NCI-H345 treated with DMSO at 0.1 percent for 48 hours (cell line): ENCODE measurements around the gene RETREG3.
A peak's percentile ranks its signal among the peaks of the same experiment; 100 is the strongest.
"Not testable (repeated sequence)": the region's sequence is repeated elsewhere in the genome, so short reads cannot be mapped to it uniquely, and the experiment has no call there.

ENCODE experiments used
- DNase-seq: peaks from one replicate; lab custom pipeline; 2025; ENCODE audit not compliant: unreplicated experiment; lab: John Stamatoyannopoulos, UW

The RETREG3 gene

DNA sequence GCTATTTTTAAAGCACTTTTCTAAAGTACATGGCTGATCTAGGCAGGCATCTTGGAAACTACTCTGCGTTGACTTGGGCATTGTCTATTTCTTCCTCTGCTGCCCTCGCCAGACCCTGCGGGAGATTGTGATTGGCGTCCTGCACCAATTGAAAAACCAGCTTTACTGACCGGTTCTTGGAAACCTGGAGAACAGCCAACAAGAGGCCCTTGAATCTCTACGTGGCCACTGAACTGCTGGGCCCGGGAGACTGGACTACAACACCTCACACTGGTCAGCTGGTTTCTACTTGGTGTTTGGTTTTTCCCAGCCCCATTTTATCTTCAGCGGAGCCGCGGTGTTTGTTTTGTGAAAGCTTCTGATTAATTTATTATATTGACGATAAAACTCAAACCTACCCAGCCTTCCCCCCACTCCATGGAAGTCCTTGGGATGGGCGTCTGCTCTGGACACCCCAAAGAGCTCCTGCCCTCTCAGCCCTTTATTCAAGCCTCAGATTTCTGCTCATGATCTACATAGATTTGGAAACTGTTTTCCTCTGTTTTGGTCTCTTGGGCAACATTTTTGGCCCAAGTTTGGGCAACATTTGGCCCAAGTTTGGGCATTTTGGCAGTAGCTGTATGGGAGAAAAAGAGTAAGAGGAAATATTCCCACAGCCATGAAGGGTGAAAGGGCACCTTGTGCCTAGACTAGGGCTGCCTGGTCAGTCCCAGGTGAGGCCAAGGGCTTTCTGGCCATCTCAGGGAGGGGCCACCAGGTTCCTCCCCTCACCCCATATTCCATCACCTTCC lies 37.5 kb downstream of the RETREG3 start:
- no peak for DNase-seq

DNA sequence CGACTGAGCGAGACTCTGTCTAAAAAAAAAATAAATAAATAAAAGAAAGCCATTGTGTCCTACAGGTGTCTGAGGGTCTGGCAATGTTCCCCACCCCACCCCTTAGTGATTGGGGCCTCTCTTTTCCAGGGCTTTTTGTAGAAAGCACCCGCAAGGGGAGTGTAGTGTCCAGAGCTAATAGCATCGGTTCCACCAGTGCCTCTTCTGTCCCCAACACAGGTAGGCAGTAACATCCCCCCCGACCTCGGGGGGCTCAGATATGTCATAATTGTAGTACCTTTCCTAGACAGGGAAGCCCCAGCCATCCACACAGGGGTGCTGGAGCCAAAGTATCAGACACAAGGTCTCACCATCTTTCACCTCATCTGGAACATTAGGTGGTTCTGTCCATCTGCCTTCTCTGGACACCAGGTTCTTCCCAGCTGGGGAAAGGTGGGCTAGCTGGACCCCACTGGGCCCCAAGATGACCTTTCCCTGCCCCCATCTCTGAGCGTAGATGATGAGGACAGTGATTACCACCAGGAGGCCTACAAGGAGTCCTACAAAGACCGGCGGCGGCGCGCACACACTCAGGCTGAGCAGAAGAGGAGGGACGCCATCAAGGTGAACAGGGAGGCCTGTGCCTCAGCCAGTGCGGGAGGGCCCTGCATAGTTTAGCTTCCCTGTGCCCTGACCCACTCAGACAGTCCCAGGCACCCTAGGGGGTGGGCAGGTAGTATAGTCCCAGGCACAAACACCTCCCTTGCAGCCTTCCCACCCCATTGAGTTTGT lies 40.6 kb downstream of the RETREG3 start:
- no peak for DNase-seq

DNA sequence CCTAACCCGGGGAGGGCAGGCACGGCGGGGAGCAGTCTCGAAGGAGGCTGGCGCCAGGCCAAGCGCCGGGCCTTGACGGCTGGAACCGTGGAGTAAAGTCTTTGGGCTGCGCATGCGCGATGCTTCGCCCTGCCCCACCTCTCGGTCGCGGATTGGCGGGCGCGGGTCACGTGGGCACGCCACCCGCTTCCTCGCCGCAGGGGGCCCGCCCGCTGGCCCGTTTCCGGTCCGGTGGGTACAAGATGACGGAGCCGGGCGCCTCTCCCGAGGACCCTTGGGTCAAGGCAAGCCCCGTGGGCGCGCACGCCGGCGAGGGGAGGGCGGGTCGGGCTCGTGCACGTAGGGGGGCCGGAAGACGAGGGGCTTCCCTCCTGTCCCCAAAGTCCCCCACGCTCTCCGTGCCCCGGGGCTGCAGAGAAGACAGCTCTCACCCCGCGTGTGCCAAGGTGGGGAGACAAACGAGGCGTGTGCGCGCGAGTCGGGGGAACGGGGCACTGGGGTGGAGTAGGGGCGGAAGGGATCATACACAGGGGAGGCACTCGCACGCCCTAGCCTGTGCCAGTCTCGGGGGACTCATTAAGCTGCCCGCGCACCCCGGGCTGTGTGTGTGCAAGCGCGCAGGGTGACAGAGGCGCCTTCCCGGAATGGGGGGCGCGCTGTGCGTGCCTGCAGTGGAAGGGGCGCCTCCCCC lies 42.1 kb downstream of the RETREG3 start, which contains the start of gene MLX:
Gene MLX, plus strand, starts transcription at position 218 of the 691 bp plus-strand sequence. Its CDS starts 25 bp downstream, at position 243.
- DNase-seq, result peak; percentile 87

DNA sequence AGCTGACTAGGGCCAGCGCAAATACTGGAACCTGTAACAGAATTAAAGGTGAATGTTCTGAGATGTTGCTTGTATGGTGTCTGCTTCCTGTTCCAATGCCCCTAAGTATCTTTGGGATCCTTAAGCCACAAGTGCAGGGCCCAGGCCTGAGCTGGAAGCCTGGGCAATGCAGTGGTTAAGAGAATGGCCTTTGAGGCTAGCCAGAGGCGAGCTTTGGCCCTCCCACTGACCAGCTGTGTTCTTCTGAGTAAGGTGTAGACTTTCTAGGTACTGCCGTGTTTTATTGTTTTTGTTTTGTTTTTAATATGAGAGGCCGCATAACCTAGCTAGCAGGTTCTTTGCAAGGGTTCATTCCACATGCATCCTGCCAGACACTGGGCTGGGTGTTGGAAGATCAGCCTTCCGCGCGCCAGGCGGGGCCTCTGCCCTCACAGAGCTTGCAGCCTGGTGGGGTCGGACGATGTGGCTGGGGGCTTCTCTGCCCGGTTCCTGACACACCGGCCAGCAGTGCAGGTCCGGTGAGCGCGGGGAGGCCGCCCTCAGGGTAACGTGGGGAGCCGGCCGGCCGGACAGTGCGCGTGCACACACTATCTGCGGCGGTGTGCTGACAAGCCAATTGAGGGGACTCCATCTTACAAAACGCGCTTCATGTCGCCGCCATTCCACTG lies 42.8 kb downstream of the RETREG3 start:
- no peak for DNase-seq

DNA sequence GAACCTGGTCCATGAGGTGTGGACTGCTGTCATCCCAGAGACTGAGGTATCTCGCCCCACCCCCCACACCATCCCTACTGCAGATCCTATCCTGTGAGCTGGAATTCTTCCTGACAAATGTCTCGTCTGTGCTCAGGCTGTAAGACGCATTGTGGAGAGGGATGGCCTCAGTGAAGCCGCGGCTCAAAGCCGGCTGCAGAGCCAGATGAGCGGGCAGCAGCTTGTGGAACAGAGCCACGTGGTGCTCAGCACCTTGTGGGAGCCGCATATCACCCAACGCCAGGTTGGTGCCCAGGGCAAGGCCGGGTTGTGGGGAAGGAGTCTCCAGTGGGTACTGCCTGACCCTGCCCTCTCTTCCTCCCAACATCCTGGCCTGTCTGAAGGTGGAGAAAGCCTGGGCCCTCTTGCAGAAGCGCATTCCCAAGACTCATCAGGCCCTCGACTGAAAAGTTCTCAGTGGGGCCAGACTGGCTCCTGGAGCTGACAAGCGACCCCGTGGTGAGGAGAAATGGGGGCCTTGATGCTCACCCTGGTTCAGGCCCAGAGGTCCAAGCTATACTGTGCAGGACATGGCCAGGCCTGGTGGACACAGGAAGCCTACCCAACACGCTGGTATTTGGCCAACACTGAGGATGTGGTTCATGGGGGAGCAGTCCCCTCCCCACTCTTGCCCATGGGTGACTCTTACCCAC lies 43.5 kb downstream of the RETREG3 start:
- DNase-seq, result no peak

DNA sequence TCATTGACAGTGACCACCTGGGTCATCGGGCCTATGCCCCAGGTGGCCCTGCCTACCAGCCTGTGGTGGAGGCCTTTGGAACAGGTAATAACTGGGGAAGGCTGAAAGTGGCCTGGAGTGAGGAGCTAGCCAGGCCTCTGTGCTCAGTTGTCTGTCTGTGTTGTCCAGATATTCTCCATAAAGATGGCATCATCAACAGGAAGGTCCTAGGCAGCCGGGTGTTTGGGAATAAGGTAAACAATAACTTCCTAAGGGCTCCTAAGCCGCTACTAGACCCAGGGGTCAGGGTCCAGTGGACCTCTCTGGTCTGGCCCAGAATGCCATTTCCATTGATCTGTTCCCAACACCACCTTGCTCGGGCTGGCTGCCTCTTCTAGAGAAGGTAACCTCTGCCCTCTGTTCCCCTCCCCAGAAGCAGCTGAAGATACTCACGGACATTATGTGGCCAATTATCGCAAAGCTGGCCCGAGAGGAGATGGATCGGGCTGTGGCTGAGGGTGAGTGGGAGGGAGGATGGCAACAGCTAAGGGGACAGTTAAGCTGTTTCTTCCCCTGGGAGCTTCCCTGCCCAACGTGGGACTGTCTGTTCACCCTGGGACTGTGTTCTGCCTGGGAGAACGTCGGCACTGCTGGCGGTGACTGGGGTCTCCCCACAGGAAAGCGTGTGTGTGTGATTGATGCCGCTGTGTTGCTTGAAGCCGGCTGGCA lies 44.2 kb downstream of the RETREG3 start:
- no peak for DNase-seq

DNA sequence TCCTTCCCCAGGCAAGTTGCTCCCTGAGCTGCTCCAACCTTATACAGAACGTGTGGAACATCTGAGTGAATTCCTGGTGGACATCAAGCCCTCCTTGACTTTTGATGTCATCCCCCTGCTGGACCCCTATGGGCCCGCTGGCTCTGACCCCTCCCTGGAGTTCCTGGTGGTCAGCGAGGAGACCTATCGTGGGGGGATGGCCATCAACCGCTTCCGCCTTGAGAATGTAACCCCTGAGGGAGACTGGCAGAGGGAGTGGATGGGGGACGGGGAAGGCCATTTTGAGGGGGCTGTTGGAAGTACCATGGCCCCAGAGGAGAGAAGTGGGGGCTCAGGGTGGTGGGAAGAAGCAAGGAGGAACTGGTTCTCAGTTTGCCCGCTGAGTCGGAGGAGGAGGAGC lies 45.2 kb downstream of the RETREG3 start:
- no peak for DNase-seq

DNA sequence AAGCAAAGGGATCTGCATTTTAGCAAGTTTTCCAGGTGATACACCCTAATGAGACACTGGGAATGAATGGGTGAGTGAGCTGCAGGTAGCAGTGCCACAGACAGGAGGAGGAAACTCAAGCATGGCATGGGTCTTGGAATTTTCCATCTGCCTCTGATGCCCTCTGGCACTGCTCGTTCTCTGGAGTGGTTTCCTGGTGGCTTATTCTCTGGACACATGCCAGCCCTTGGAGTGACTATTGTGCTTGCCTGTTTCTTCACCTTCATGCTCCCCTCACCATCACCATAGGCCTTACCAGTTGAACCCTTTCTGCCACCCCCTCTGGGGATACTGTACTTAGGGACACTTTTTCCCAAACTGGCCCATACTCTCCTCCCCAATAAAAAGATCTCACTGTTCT lies 45.6 kb downstream of the RETREG3 start:
- DNase-seq, result no peak

DNA sequence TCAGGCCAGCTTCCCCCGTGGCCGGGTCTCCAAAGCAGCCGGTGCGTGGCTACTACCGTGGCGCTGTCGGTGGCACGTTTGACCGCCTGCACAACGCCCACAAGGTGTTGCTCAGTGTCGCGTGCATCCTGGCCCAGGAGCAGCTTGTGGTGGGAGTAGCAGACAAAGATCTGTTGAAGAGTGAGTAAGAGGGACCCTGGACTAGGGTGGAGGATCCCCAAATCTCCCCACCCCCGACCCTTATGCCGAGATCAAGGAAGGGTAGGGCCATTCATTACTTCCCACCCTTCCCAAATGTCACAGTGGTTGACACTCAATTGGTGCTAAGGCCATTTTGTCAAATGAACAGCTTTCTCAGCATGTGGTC lies 46.0 kb downstream of the RETREG3 start:
- no peak for DNase-seq

DNA sequence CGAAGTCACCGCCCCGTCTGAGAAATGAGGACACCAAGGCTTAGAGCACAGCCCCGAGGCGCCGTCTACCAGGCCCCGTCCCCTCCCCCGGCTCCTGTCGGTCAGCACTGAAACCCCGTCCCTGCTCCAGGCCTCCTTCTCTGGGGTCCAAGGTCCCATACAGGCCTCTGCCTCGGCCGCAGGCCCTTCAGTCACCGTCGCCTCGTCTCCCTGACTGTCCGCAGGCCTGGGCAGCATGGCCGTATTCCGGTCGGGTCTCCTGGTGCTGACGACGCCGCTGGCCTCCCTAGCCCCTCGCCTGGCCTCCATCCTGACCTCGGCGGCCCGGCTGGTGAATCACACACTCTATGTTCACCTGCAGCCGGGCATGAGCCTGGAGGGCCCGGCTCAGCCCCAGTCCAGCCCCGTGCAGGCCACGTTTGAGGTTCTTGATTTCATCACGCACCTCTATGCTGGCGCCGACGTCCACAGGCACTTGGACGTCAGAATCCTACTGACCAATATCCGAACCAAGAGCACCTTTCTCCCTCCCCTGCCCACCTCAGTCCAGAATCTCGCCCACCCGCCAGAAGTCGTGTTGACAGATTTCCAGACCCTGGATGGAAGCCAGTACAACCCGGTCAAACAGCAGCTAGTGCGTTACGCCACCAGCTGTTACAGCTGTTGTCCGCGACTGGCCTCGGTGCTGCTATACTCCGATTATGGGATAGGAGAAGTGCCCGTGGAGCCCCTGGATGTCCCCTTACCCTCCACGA lies 46.6 kb downstream of the RETREG3 start:
- DNase-seq, result no peak

DNA sequence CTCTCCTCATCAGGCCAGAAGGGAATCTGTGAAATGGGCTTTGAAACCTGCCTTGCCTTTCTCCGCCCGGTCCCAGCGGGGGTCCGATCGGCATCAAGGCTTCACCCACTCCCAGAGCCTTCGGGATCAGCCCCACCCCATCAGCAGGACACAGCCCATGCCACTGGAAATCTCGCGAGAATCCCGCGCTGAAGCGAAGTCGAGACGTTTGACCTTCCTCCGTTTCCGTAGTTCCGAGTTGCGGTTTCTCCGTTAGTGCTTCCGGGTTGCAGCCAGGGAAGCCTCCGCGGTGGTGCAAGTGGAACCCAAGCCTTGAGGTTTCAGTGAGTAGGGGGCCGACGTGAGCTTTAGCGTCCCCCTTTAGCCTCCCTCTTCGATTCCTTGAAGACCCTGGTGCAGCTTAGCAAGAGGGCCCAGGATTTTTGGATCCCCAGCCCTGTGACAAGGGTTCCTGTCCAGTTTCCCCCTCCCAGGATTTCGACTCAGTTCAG lies 47.2 kb downstream of the RETREG3 start, which contains the start of gene COASY:
Gene COASY, plus strand, starts transcription at position 252 of the 491 bp plus-strand sequence. CDS start 475 bp downstream, outside the sequence.
- peak; percentile 93 for DNase-seq

DNA sequence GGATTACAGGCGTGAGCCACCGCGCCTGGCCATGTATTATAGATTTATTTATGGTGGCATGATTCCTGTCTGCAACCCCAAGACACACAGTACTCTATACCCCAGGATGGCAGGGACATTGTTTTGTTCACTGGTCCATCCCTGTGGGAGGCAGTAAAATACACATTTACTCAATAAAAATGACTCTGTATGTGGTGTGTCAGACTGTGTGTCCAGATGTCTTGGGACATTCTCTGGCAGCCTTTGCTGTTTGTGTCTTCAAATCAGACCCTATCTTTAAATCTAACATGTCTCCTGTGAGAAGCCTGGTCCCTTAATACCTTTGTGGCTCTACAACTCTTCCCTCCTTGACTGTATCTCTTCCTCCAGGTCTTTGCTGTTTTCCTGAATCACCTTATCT lies 48.9 kb downstream of the RETREG3 start:
- no peak for DNase-seq

DNA sequence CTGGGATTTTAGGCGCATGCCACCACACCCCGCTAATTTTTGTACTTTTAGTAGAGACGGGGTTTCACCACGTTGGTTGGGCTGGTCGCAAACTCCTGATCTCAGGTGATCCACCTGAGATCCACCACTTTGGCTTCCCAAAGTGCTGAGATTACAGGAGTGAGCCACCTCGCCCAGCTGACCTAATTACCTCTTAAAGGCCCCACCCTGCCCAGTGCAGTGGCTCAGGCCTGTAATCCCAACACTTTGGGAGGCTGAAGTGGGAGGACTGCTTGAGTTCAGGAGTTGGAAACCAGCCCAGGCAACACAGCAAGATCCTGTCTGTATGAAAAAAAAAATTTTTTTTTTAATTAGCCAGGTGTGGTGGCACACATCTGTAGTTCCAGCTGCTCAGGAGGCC lies 50.1 kb downstream of the RETREG3 start:
- DNase-seq, result no peak

DNA sequence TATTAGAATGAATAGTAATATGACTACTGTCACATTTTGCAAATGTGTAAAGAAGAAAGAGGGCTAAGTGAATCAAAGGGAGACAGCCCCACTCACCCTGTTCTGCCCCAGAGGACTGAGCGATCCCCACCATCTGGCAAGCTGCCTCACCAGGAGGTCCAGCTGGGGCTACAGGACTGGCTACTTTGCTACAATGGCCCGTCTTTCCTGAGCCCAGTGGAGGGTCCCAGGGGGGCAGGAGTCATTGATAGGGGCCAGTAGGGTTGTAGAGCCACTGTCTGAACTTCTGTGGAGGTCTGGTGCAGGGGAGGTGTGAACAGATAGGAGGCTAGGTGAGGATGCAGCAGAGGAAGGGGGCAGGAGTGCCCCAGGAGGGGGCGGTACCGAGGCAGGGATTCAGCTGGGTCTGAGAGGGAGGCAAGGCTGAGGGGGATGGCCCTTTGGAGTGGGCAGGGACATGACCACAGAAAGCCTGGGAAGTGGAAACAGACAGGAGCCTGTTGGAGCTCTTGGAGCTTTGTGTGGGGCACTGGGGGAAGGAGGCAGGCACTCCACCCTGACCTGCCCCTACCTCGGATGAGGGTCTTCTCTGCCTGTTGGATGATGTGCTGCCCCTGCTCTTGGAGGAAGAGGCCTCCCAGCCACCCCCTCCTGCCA lies 53.1 kb downstream of the RETREG3 start:
- not testable (repeated sequence) for DNase-seq

DNA sequence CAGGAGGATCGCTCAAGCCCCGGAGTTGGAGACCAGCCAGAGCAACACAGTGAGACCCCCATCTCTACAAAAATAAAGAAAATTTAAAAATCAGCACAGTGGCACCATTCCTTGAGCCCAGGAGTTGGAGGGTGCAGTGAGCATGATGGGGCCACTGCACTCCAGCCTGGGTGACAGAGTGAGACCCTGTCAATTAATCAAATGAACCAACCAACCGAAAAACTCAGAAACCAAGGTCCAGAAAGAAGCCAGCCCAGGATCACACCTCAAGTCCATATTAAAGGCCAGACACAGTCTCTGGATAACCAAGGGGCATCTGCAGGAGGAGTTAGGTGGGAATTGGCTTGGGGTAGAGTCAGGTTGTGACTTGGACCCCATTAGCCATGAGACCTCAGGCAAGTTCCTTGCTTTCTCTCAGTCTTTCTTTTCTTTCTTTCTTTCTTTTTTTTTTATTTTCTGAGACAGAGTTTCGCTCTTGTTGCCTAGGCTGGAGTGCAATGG lies 54.0 kb downstream of the RETREG3 start:
- no peak for DNase-seq

DNA sequence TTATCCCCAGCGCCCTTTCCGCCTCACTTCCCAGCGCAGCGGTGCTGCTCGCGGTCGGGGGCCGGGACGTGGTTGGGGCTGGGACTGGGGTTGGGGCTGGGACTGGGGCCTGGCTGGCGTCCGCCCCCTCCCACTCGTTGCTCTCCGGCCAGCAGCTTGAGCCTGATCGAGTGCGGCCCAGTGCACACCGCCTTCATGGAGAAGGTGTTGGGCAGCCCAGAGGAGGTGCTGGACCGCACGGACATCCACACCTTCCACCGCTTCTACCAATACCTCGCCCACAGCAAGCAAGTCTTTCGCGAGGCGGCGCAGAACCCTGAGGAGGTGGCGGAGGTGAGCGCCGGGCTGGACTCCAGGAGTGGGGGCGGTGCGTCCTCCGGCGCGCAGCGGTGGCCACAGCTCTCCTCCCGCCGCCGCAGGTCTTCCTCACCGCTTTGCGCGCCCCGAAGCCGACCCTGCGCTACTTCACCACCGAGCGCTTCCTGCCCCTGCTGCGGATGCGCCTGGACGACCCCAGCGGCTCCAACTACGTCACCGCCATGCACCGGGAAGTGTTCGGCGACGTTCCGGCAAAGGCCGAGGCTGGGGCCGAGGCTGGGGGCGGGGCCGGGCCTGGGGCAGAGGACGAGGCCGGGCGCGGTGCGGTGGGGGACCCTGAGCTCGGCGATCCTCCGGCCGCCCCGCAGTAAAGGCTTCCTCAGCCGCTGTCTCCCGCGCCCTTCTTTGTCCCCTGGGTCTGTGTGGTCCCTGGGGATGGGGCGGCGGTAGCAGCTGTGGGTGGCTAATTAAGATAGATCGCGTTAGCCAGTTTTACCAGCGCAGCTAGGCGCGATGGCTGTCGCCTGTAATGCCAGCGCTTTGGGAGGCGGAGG lies 54.7 kb downstream of the RETREG3 start:
- peak; percentile 44 for DNase-seq

DNA sequence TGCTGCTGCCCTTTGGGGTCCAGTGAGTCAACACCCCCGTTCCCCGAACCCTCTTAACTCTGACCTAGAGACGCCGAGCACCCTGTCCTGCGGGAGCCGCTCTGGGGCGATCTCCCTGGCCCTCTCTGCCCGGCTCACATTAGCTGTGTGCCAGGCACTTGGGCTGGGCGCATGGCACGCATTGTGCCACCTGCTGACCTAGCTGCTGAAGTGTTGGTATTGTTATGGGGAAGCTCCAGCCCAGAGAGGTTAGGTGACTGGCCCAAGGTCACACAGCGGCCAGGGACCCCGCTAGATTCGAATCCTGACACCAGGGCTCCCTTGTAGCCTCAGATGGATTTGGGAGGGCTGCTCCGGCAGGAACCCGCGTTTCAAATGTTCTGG lies 55.3 kb downstream of the RETREG3 start:
- no peak for DNase-seq
